ENCODE measurements around the gene SMARCA1. TPM values are rescaled to one million over a fixed set of nuclear protein-coding genes. Genes with fewer than 3 reads are reported as not detected.

SMARCA1 gene
- total RNA-seq, 1 experiment from 2014 or later: 46.1 TPM

DNA sequence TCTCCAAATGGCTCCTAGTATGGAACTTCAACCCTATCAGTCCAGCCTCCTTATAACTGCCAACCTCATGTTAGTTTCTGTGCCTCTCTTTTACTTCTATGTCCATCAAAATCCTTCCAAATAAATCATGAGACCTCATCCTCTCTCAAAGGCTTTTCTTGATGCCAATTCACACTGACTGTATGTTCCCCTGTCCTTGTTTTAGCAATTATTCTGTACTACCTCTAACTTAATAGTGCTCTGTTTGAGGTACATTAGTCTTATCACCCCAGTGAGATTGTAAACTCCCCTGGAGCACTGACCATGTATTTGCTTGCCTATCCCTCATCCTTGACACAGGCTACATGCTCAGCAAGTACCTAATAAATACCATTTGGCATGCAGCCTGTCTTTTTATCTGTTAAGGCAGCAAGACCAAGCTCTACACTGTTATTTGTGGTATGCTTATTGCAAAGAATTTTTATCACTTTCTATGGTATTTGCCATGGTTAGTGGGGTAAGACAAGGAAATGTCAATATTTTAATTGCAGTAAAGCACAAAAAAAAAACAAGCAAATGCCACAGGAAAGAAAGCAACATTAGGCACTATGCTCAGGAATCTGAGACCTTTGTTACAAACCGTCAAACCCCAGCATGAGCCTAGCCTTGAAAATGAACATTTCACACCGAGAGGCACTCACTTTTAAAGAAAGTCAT, 119.2 kb downstream of the SMARCA1 start:
- Mint-ChIP-seq H3K36me3 (no peaks in the 10 kb centered on the region), H3K9me3 (peaks cover 3% of the 10 kb centered on the region; the same call in 1 of the 2 replicates), H3K27me3 (ENCODE audit: low read depth) (no peaks in the 10 kb centered on the region), H3K4me3 (no peak overlapping the region), H3K4me1 (peaks cover 17% of the 10 kb centered on the region), H3K27ac (no peak overlapping the region)
- no peak for DNase-seq (ENCODE audit: low spot score)
- ATAC-seq: no peak; the same call in 1 of the 2 replicates
- TF ChIP-seq ZNF396 (CRISPR knock-in tag; IDR thresholded peaks at IDR 0.05; ENCODE audit: borderline replicate concordance): no peak
- TF ChIP-seq, protein P1, sequence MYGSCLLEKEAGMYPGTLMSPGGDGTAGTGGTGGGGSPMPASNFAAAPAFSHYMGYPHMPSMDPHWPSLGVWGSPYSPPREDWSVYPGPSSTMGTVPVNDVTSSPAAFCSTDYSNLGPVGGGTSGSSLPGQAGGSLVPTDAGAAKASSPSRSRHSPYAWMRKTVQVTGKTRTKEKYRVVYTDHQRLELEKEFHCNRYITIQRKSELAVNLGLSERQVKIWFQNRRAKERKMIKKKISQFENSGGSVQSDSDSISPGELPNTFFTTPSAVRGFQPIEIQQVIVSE (CRISPR knock-in tag; IDR thresholded peaks at IDR 0.05; ENCODE audit: borderline replicate concordance): no peak
- TF ChIP-seq, protein P2, sequence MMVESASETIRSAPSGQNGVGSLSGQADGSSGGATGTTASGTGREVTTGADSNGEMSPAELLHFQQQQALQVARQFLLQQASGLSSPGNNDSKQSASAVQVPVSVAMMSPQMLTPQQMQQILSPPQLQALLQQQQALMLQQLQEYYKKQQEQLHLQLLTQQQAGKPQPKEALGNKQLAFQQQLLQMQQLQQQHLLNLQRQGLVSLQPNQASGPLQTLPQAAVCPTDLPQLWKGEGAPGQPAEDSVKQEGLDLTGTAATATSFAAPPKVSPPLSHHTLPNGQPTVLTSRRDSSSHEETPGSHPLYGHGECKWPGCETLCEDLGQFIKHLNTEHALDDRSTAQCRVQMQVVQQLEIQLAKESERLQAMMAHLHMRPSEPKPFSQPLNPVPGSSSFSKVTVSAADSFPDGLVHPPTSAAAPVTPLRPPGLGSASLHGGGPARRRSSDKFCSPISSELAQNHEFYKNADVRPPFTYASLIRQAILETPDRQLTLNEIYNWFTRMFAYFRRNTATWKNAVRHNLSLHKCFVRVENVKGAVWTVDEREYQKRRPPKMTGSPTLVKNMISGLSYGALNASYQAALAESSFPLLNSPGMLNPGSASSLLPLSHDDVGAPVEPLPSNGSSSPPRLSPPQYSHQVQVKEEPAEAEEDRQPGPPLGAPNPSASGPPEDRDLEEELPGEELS (CRISPR knock-in tag; IDR thresholded peaks at IDR 0.05): no peak
- TF ChIP-seq HMGA2 (CRISPR knock-in tag; IDR thresholded peaks at IDR 0.05): no peak
- TF ChIP-seq NR2C2 (CRISPR knock-in tag; IDR thresholded peaks at IDR 0.05): no peak
- TF ChIP-seq, protein P3, sequence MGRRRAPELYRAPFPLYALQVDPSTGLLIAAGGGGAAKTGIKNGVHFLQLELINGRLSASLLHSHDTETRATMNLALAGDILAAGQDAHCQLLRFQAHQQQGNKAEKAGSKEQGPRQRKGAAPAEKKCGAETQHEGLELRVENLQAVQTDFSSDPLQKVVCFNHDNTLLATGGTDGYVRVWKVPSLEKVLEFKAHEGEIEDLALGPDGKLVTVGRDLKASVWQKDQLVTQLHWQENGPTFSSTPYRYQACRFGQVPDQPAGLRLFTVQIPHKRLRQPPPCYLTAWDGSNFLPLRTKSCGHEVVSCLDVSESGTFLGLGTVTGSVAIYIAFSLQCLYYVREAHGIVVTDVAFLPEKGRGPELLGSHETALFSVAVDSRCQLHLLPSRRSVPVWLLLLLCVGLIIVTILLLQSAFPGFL (CRISPR knock-in tag; IDR thresholded peaks at IDR 0.05; ENCODE audit: borderline replicate concordance): no peak
- TF ChIP-seq SOX15 (CRISPR knock-in tag; IDR thresholded peaks at IDR 0.05): no peak
- no peak for TF ChIP-seq CBFB (CRISPR knock-in tag; IDR thresholded peaks at IDR 0.05; ENCODE audit: low read depth)
- no peak for TF ChIP-seq RELA (CRISPR knock-in tag; IDR thresholded peaks at IDR 0.05; ENCODE audit: borderline replicate concordance)
- no peak for TF ChIP-seq CREB1 (CRISPR knock-in tag; IDR thresholded peaks at IDR 0.05)
- TF ChIP-seq, protein P4, sequence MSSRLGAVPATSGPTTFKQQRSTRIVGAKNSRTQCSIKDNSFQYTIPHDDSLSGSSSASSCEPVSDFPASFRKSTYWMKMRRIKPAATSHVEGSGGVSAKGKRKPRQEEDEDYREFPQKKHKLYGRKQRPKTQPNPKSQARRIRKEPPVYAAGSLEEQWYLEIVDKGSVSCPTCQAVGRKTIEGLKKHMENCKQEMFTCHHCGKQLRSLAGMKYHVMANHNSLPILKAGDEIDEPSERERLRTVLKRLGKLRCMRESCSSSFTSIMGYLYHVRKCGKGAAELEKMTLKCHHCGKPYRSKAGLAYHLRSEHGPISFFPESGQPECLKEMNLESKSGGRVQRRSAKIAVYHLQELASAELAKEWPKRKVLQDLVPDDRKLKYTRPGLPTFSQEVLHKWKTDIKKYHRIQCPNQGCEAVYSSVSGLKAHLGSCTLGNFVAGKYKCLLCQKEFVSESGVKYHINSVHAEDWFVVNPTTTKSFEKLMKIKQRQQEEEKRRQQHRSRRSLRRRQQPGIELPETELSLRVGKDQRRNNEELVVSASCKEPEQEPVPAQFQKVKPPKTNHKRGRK (CRISPR knock-in tag; IDR thresholded peaks at IDR 0.05; ENCODE audit: borderline replicate concordance): no peak
- TF ChIP-seq, protein P5, sequence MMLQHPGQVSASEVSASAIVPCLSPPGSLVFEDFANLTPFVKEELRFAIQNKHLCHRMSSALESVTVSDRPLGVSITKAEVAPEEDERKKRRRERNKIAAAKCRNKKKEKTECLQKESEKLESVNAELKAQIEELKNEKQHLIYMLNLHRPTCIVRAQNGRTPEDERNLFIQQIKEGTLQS (CRISPR knock-in tag; conservative IDR thresholded peaks at IDR 0.05): no peak
- no peak for TF ChIP-seq ZNF121 (CRISPR knock-in tag; IDR thresholded peaks at IDR 0.05)
- TF ChIP-seq, protein P6, sequence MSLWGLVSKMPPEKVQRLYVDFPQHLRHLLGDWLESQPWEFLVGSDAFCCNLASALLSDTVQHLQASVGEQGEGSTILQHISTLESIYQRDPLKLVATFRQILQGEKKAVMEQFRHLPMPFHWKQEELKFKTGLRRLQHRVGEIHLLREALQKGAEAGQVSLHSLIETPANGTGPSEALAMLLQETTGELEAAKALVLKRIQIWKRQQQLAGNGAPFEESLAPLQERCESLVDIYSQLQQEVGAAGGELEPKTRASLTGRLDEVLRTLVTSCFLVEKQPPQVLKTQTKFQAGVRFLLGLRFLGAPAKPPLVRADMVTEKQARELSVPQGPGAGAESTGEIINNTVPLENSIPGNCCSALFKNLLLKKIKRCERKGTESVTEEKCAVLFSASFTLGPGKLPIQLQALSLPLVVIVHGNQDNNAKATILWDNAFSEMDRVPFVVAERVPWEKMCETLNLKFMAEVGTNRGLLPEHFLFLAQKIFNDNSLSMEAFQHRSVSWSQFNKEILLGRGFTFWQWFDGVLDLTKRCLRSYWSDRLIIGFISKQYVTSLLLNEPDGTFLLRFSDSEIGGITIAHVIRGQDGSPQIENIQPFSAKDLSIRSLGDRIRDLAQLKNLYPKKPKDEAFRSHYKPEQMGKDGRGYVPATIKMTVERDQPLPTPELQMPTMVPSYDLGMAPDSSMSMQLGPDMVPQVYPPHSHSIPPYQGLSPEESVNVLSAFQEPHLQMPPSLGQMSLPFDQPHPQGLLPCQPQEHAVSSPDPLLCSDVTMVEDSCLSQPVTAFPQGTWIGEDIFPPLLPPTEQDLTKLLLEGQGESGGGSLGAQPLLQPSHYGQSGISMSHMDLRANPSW (CRISPR knock-in tag; conservative IDR thresholded peaks at IDR 0.05; ENCODE audit: low read depth): no peak
- no peak for TF ChIP-seq GRHL2 (CRISPR knock-in tag; IDR thresholded peaks at IDR 0.05; ENCODE audit: insufficient replicate concordance, severe bottlenecking)
- no peak for TF ChIP-seq ZNF138 (CRISPR knock-in tag; conservative IDR thresholded peaks at IDR 0.05)
- POLR2A ChIA-PET: no interaction called here
- CTCF ChIA-PET: no interaction called here

Other genes starting within 250 kb of the SMARCA1 start
- 17.4 to 18.9 TPM (median 18.2 TPM) in 3 replicates for gene OCRL, start 16.8 kb upstream of the SMARCA1 start, total RNA-seq (2021)
- gene APLN, start 131.5 kb upstream of the SMARCA1 start, total RNA-seq (2021): 2.5 to 4.2 TPM (median 2.6 TPM) in 3 replicates
- 0.05 to 0.11 TPM (median 0.07 TPM) in 3 replicates for gene XPNPEP2, start 215.5 kb upstream of the SMARCA1 start, total RNA-seq (2021)

All from WTC11 (cell line).